HL-60 (cell line): Measurements from ENCODE around the gene CARM1.

ENCODE experiments used
- DNase-seq, 2 experiments: peaks; one replicate each; pipeline ENCODE4 v3.0.0-alpha.2; 2010 to 2020; ENCODE audit warnings: low read depth in 1 of 2, low spot score in 1 of 2
- H3K27ac ChIP-seq: fragments of 250-450 bp; sonication (Bioruptor Pico); replicated peaks from 2 replicates; pipeline ENCODE4 v1.5.1; 2020; ENCODE audit warnings: mild to moderate bottlenecking, moderate library complexity
- H3K27me3 ChIP-seq: fragments of 250-450 bp; sonication (Bioruptor Pico); 2 replicates; pipeline ENCODE4 v1.5.1; 2021; ENCODE audit warnings: mild to moderate bottlenecking, moderate library complexity; ENCODE audit not compliant: insufficient read depth, poor library complexity, severe bottlenecking
- H3K4me3 ChIP-seq: replicated peaks from 2 replicates; pipeline ENCODE4 v1.5.1; 2011; ENCODE audit warnings: mild to moderate bottlenecking, control low read depth, low read length; ENCODE audit not compliant: insufficient read depth
- GABPA ChIP-seq: IDR thresholded peaks from 2 replicates; pipeline ENCODE4 v1.6.1; 2012; ENCODE audit warnings: low read depth
- POLR2AphosphoS5 ChIP-seq: IDR thresholded peaks from 2 replicates; pipeline ENCODE4 v1.6.1; 2012; ENCODE audit warnings: low read depth
- SPI1 ChIP-seq: IDR thresholded peaks from 2 replicates; pipeline ENCODE4 v1.6.1; 2012; ENCODE audit warnings: low read depth, mild to moderate bottlenecking, borderline replicate concordance
- TF ChIP-seq, protein P1 (sequence below): IDR thresholded peaks from one replicate; pipeline ENCODE4 v1.5.1; 2011; ENCODE audit warnings: low read length, control low read depth, inconsistent platforms; ENCODE audit not compliant: insufficient read depth
- TF ChIP-seq, protein P2 (sequence below): IDR thresholded peaks from 2 replicates; pipeline ENCODE4 v1.6.1; 2012; ENCODE audit warnings: low read depth; ENCODE audit not compliant: insufficient replicate concordance

Gene CARM1

DNA sequence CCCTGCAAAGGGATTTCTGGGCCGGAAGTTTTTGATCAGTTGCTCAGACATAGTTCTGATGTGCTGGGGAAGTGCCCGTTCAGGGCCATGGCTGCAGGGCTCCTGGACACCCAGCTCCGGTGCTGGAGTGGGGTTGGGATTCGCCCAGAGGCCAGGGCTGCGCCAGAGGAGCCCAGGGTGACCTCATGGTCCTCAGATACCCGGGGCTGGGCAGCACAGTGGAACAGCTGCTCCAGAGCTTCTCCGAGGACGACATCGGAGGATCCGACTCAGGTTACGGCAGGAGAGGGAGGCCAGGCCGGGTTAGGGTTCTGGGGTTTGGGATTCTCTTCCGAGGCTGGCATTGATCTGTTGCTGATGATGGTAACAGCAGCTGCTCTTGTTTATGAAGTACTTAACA, 20.9 kb downstream of the CARM1 start:
- Histone ChIP-seq H3K4me3 (no peak overlapping the region), H3K27me3 (no peaks in the 10 kb centered on the region), H3K27ac (no peak overlapping the region)
- DNase-seq = no peak
- TF ChIP-seq, protein P1, sequence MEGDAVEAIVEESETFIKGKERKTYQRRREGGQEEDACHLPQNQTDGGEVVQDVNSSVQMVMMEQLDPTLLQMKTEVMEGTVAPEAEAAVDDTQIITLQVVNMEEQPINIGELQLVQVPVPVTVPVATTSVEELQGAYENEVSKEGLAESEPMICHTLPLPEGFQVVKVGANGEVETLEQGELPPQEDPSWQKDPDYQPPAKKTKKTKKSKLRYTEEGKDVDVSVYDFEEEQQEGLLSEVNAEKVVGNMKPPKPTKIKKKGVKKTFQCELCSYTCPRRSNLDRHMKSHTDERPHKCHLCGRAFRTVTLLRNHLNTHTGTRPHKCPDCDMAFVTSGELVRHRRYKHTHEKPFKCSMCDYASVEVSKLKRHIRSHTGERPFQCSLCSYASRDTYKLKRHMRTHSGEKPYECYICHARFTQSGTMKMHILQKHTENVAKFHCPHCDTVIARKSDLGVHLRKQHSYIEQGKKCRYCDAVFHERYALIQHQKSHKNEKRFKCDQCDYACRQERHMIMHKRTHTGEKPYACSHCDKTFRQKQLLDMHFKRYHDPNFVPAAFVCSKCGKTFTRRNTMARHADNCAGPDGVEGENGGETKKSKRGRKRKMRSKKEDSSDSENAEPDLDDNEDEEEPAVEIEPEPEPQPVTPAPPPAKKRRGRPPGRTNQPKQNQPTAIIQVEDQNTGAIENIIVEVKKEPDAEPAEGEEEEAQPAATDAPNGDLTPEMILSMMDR = no peak
- TF ChIP-seq, protein P2, sequence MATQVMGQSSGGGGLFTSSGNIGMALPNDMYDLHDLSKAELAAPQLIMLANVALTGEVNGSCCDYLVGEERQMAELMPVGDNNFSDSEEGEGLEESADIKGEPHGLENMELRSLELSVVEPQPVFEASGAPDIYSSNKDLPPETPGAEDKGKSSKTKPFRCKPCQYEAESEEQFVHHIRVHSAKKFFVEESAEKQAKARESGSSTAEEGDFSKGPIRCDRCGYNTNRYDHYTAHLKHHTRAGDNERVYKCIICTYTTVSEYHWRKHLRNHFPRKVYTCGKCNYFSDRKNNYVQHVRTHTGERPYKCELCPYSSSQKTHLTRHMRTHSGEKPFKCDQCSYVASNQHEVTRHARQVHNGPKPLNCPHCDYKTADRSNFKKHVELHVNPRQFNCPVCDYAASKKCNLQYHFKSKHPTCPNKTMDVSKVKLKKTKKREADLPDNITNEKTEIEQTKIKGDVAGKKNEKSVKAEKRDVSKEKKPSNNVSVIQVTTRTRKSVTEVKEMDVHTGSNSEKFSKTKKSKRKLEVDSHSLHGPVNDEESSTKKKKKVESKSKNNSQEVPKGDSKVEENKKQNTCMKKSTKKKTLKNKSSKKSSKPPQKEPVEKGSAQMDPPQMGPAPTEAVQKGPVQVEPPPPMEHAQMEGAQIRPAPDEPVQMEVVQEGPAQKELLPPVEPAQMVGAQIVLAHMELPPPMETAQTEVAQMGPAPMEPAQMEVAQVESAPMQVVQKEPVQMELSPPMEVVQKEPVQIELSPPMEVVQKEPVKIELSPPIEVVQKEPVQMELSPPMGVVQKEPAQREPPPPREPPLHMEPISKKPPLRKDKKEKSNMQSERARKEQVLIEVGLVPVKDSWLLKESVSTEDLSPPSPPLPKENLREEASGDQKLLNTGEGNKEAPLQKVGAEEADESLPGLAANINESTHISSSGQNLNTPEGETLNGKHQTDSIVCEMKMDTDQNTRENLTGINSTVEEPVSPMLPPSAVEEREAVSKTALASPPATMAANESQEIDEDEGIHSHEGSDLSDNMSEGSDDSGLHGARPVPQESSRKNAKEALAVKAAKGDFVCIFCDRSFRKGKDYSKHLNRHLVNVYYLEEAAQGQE = no peak
- TF ChIP-seq SPI1 (no peak), GABPA (no peak)

DNA sequence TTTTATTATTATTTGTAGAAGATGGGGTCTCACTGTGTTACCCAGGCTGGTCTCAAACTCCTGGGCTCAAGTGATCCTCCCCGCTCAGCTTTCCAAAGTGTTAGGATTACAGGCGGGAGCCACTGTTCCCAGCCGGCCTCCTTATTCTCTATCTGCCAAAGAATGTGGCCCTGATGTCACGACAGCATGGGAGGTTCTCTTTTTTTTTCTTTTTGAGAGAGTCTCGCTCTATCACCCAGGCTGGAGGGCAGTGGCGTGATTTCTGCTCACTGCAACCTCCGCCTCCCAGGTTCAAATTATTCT, 23.5 kb downstream of the CARM1 start:
- no peak overlapping the region for H3K4me3 ChIP-seq
- no peaks in the 10 kb centered on the region for H3K27me3 ChIP-seq
- H3K27ac ChIP-seq = no peak overlapping the region
- no peak for DNase-seq
- TF ChIP-seq, protein P1 = no peak
- TF ChIP-seq POLR2AphosphoS5 = no peak
- no peak for TF ChIP-seq GABPA
- no peak for TF ChIP-seq SPI1
- TF ChIP-seq, protein P2 = no peak

DNA sequence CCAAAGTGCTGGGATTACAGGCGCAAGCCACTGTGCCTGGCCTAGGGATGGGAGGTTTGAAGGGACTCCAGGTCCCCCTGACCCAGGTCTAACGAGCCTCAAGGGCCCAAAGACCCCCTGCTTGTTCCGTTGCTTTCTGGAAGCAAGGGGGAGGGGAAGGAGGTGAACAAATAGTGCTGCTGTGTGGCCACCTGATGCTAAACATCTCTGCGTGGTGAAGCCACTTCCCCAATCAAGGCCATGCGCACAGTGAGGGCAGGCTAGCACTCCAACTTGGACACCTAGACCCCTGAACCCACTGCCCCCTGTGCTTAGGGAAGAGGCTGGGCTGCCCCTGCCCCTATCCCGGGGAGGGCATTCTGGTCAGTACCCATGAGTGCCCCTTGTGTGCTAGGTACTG, 24.0 kb downstream of the CARM1 start:
- TF ChIP-seq SPI1 = peak; percentile 75
- TF ChIP-seq, protein P1 = no peak
- DNase-seq = peak in 1 of 2 experiments; percentile 39
- no peaks in the 10 kb centered on the region for H3K27me3 ChIP-seq
- H3K27ac ChIP-seq = no peak overlapping the region
- H3K4me3 ChIP-seq = no peak overlapping the region

DNA sequence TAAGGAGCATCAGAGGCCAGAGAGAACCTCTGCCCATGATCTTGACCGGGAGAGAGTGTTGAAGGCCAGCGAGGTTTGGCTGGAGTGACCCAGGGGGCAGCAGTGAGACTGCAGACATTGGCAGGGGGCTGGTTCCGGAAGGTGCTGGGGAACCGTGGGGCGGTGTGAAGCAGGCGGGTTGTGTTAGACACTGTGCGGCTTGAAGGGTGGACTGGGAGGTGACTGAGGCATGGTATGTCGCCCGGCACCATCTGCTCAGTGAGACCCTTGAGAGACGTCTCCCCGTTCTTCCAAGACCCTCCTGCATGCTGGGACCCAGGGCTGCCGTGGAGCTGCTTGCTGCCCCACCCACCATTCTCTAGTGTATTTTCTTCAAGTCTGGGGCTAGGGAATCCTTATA, 24.6 kb downstream of the CARM1 start:
- no peak overlapping the region for H3K27ac ChIP-seq
- no peaks in the 10 kb centered on the region for H3K27me3 ChIP-seq
- no peak overlapping the region for H3K4me3 ChIP-seq
- no peak for TF ChIP-seq GABPA
- TF ChIP-seq, protein P2 = no peak
- no peak for TF ChIP-seq POLR2AphosphoS5
- TF ChIP-seq SPI1 = no peak
- TF ChIP-seq, protein P1 = no peak
- no peak for DNase-seq
